ENCODE measurements around the gene SAMD1.

SAMD1 gene

DNA sequence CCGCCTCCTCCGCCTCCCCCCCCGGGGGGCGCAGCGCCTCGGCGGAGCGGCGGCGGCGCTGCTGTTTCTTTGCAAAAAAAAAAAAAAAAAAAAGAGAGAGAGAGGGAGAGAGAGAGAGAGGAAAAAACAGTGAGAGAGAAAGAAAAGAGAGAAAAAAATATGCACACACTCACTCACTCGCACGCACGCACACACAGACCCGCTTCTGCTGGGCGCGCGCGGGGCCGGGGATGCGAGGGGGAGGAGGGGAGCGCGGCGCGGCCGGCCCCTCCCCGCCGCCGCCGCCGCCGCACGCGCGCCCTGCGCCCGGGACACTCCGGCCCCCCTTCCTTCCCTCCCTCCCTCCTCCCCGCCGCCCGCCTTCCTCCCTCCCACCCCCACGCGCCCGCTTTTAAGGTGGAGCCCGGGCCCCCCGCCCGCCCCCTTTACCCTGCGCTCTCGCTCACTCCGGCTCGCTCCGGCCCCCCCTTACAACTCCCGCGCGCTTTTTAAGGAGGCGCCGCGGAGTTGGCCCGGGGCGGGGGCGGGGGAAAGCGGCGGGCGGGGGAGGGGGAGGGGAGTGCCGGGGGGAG lies at the start of gene SAMD1:
SAMD1 (minus strand) TSS at position 243 of the 572 bp plus-strand sequence.
- peak; percentile 85 for DNase-seq

DNA sequence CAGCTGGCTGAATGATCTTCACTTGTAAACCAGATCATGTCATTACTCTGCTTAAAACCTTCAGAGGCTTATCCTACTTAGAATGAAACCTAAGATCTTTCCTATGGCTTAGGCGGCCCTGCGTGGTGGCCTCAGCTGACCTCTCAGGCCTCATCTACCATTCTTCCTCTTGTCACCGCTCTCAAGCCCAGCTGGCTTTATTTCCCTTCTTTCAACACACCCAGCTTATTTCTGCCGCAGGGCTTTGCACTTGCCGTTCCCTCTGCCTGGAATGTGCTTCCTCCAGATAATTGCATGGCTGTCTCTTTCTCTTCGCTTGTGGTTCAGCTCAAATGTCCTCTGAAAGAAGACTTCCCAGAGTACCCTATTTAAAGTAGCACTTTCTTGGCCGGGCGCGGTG lies 49.4 kb upstream of the SAMD1 start:
- no peak for DNase-seq

DNA sequence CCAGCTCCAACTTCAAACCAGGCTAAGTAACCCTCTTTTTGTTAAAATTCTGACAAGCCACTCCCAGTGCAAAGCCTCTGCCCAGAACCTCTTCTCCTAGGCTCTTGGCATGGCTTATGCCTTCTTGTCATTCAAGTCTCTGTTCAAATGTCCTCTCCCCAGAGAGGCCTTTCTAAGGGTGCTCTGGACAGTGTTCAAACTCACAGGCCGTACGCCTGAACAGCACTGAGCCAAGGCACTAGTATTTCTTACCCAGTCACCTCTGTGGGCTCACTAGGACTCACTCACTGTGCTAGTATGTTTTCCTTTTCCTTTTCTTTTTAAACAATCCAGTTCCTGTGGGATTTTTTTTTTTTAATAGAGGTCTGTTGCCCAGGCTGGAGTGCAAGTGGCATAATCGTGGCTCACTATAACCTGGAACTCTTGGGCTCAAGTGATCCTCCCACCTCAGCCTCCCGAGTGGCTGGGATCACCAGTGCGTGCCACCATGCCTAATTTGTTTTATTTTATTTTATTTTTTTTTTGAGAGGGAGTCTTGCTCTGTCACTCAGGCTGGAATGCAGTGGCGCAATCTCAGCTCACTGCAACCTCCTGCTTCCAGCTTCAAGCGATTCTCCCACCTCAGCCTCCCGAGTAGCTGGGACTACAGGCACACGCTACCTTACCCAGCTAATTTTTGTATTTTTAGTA lies 48.2 kb upstream of the SAMD1 start:
- DNase-seq = peak; percentile 27

DNA sequence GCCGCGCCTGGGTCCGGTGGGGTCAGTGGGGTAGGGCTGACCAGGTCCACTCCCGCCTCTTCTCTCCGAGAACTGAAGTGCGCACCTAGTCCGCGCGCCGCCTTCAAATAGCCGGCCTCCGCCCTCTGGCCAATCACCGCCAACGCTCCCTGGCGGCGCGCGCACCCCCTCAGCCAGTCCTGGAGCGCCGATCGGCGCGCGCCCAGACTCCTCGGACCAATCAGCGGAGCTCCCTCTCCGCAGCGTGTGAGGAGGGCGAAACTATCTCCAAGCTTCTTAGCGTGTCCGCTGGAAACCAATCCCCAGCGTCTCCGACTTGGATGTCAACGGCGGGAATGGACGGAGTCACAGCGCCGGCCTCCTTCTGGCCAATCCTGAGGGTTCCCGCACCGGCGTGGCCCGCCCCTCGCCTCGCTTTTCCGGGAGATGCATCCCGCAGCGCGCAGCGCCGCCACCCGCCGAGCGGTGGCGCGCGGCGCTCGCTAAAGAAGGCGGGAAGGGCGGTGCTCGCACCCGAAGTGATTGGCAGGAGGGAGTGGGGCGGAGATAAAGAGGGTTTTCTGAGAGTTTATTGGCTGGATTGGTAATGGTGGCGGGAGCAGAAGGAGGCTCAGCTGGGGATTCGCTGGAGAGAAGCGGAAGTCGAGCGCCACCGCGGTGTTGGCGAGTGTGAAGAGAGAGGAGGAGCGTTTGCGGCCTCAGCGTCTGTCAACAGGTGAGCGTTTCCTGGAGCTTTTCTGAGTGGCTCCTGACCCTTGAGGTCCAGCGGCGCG lies 46.1 kb upstream of the SAMD1 start, which contains the start of gene ASF1B:
ASF1B (minus strand) TSS at position 81 of the 773 bp plus-strand sequence. CDS start 133 bp downstream, outside the sequence.
- DNase-seq = peak; percentile 99

DNA sequence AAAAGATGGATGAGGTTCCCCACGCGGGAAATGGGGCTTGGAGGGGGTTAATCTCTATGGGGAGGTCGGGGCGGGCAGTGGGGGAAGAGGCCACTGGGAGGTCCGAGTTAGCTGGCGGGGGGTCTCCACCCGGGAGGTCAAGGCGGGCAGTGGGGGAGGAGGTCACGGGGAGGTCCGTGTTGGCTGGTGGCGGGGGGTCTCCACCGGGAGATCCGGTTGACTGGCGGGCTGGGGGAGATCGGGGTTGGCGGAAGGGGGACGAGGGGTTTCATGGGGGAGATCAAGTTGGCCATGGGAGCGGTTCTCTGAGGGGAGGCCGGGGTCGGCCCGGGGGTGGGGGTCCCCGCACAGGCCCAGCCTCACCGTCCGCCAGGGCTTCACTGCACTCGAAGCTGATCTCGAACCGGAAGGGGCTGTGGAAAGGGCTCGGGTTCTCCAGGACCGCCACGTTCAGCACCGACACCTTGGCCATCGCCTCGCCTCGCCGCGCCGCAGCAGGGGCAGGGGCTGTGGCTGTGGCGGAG lies 45.5 kb upstream of the SAMD1 start:
- no peak for DNase-seq

DNA sequence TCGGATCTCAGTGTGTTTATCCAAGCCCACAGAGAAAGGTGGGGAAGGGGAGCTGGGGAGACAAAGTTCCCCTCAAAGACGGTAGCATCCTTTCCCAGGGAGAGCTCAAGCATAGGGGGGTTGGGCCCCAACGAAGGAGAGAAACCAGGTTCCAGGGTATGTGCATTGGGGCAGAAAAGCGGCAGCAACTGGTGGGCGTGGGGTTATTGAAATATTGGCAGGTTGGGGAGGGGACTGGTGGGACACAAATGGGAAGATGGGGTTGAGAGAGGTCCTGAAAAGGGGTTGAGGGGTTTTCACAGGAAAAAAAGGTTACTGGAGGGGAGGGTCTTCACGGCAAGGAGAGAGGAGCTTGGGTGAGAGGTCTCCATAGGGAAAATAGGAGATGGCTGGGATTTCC lies 44.8 kb upstream of the SAMD1 start:
- no peak for DNase-seq

DNA sequence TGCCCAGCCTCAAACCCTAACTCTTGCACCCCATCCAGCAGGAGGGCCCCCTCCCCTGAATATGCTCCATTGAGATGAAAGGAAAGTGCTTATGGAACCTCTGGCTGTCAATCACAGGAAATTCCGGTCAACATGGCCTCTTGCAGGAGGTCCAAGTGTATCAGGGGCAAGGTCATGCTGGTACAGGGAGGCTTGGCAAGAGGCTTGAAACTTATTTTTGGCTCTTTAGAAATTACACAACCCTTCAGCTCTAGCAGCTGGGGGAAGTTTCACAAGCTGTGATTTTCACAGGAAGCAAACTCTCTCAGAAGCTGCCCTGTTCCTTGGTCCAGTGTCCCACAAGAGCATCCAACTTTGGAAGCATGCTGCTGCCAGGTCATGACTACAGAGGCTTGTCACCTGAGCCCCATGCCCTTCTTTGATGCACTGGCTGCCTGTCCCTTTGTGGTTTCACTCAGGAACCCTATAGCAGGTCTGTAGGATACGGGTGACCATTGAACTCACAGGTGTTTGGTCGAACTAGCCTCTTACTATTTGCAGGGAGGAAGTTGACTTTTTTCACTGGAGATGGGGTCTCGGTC lies 37.5 kb upstream of the SAMD1 start:
- DNase-seq = peak; percentile 29

DNA sequence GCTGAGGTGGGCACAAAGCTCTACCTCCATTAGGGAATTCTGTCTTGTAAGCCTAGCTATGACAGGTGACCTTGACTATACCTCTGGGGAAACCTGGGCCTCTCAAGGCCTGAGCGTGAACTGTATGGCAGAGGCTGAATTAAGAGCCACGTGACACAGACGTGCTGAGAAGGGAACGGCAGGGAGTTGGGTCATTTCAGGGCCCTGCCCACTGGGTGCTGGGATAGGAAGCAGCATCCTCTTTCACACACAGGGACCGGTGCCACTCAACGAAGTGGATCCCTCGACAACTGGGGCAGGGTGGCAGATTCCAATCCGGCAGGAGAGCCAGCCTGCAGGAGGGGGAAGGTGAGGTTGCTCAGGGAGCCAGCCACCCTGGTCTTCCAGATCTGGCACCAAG lies 36.6 kb upstream of the SAMD1 start:
- no peak for DNase-seq

DNA sequence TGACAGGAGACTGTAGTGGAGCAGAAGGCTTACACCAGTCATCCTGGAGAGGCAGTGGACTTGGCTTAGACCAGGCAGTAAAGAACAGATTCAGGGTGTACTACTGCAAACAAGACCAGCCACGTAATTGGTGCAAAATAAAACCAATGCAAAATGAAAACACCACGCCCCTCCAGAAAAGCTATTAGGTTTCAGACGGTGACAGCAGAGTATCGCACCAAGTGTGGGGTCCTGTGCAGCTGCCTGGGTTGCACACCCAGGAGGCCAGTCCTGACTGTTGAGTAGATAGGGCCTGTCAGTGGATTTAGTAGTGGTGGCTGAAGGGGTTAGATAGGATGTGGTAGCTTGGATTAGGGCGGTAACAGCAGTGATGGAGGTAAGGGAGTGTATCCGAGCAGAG lies 32.4 kb upstream of the SAMD1 start:
- DNase-seq = no peak

DNA sequence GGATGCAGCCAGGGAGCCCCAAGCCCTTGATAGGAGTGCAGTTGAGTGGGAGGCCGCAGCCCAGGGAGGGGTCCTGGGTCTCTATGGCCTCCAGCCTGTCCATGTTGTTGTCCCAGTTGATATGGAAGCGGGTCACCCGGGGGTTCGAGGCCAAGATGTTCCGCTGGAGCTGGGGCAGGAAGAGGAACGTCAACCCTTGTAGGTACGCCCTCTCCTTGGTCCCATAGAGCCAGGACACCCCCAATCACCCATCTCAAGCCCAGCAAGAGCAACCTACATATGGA lies 29.9 kb upstream of the SAMD1 start:
- no peak for DNase-seq

DNA sequence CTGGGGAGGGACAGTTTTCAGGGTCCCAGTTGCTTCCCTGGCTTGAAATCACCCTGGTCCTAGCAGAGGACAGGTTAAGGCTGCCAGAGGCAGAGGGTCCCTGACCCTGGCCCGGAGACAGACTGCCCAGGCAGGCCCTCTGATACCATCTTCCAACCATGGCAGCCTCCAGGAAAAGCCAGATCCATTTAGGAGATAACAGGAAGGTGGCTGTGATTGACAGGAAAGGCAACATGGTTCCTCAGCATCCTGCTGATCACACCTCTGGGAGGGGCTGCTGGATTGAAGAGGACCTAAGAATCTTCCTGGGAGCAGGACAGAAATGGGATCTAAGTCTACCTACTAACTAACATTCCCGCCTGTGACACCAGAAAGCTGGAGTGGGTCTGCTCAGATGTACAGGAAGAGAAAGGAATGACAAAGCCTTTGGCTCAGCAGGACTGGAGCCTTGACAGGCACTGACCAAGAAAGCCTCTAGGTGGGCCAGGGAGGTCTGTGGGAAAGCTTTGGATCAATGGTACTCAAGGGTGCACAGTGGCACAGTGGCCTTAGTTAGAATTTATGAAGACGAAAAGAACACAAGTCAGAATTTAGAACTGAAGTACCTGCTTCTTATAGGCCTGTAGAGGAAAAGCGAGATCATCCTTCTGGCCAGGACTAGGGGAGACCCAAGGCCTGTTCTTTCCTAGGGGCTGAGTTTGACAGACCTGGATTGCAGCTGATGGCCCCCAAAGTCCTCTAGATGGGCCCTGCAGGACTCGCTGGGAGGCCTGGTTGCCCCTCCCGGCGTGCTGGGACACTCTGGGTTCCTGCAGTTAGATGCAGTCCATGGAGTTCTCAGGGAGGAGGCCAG lies 29.3 kb upstream of the SAMD1 start:
- DNase-seq = no peak

DNA sequence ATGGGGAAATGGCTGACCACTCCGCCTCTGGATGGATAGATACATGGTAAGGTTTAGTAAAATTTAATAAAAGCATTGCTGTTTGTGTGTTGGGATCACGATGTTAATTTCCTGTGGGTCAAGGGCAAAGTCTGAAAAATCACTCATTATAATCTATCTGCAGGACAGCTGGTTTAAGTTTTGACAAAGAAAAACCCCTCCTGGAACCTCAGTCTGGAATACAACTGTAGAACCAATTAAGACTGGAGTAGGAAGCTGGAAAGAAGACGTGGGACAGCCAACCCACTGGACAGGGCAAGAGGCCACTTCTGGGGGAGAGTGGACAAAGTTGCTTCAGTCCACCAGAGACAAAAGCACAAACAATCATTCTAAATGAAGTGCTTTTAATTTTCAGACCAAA lies 28.6 kb upstream of the SAMD1 start:
- no peak for DNase-seq

DNA sequence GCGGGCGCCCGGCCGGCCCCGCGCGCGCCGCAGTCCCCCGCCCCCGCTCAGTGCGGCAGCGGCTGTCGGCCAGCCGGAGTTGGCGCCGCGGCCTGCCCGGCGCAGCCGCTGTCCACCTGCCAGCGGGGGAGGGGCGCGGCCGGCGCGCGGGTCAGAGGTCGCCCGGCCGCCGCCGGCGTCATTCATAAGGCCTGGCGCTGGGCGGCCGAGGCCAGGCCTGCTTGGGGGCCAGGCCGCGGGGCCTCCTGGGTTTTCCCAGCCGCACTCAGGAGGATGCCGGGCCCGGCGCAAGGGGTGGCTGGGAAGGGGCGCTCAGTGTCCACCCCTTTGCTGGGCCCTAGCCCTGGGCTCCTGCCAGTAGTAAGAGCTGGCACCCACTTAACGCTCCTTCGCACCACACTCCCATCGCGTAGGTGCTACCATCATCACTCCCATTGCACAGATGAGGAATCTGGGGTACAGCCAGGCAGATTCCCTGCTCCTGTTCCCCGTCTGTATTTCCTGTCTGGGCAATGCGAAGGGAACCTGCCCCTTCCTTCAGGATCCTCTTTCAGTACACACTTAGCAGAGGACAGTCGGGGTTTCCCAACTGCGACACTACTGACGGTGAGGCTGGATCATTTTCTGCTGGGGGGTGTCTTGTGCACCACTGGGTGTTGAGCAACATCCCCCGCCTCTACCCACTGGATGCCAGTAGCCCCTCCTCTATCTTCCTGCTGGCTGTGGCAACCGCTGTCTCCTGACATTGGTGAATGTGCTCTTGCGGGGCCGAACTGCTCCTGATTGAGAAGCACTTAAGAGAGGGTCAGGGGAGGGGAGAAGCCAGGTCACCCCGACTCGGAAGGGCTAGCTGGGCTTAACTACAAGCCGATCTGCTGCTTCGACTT lies 27.9 kb upstream of the SAMD1 start:
- peak; percentile 92 for DNase-seq

DNA sequence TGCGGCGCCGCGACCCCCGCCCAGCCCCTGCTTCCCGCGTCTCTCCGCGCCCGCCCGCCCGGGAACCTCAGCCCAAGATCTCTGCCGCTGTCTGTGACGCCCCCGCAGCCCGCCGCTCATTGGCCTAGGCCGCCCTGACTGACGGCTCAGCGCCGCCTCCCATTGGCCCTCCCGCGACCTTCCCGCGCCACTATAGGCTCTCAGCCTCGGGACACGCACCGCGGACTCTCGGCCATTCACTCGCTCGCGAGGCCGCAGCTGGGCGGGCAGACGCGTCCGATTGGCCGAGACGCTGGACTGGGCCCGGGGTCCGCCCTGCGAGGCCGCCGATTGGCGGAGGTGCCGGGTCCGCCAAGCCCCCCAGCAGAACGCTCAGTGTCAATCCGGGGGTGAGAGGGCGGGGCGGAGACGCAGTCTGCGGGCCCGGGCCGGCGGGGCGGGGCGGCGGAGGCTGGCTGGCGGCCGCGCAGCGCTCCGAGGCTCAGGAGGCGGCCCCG lies 27.2 kb upstream of the SAMD1 start, which contains the start of gene PRKACA:
PRKACA (minus strand) TSS at position 95 of the 497 bp plus-strand sequence. CDS start 215 bp downstream, outside the sequence.
- DNase-seq = peak; percentile 99

DNA sequence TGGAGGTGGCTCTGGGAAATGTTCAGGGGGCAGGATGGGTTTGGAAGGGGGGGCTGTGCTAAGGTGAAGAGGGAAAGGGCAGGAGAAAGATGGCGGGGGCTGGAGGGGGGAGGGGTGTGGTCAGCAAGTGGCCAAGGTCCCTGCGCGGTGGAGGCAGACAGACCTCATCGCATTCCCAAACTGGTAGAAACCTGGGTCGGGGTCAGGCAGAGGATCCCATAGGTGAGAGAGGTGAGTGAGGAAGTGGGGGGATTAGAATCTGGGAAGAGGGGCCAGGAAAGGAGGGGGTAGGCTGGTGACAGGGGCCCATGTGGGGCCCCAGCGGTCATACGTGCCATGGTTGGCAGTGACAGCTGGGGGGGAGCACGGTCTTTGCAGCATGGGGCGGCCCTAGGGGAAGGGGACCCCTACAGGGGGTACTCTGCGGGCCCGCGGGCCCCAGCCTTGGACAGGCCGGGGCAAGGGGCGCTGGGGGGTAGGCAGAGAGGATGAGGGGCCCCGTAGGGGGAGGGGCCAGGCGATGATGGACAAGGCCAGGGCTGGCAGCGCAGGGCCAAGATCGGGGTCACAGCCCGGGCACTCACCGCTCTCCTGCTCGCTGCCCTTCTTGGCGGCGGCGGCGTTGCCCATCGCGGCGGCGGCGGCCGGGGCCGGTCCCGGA lies 26.5 kb upstream of the SAMD1 start:
- DNase-seq = no peak

DNA sequence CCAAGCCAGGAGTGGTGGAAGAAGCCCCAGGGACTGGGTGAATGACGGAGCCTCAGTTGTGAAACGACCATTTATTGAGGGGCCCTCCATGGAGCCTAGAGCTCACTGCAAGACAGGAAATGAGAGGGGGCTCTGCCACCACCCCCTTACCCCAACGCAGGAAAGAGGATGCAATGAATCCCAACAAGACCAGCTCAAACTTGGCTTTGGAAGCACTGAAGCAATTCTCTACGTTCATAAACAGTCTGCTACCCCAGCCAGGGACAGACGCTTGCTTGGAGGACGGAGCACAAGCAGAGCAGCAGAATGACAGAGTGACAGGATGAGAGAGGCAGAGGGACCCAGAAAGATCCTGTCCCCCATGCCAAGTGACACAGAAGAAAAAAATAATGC lies 26.0 kb upstream of the SAMD1 start:
- no peak for DNase-seq

DNA sequence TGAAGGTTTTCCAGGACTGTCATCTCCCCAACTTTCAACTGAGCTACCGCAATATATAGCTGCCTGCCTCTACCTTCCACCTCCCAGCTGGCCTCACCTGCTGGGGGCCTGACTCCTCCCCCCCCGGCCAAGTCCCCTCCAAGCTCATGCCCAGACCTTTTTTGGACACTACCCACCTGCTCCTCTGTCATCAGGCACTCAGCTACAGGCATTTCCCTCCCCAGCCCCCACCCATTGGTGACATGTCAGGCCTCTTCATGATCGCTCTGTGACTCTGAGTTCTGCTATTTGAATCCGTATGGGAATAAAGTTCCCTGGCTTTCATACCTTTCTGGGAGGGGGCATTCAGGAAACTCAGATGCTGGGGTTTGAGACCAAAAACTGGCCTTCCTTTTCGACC lies 25.2 kb upstream of the SAMD1 start:
- no peak for DNase-seq

DNA sequence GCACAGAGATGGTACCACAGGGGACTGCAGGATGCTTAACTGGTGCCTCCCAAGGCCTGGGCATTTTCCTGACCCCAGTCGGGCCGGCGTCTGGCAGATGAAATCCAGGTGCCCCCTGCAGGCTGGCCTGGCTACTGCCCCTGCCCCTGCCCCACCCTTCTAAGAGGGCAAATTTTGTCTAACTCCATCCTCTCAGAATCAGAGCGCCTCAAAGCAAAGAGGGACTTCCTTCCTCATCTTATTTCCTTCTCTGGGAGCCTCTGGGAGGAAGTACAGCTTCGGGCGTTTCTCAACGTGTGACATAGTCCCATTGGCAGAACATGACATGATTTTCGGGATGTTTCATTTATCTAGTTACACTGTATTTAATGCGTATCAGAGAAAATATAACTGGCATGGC lies 24.3 kb upstream of the SAMD1 start:
- no peak for DNase-seq

DNA sequence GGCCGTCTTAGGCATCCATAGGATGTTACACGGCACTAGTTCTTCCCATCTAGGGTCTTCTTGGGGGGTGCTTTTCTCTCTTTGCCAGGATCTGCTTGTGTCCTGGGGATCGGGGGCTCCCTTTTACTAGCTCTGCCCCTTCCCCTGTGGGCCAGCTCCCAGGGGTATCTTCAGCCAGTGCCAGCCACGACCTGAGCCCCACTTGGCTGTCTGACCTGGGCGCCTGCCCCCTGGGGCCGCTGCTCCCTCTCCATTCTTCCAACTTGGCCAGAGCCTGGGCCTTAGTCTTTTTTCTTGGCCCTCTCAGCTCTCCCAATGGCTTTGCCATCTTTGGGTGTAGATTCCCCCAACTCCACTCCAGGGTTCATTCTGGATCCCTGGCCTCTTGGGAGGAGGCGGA lies 23.9 kb upstream of the SAMD1 start:
- DNase-seq = no peak

DNA sequence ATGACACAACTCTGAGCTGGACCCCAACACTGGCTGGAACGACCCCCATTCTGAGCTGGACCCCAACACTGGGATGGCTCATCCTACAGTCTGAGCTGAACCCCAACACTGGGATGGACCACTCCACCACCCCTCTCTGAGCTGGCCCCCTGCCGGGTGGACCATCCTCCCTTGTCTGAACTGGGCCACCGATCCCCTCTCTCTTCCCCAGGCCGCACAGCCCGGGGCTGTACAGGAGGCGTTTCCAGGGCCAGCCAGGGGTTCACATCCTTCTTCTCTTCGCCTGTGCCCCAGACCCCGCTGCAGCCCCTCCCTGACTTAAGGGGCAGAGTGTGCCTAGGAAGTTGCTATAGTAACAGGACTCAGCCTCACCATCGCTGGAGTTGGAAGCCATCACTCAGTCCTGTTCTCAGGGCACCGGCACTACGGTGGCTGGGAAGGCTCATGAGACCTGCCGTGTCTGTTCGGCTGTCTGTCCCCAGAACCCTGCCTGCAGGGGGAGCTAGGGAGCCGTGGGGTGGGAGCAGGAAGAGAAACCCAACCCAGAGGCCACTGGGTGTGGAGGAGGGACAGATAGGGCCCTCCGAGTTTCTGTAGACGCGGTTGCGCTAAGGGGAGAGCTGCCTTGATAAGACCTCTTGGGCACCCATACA lies 23.3 kb upstream of the SAMD1 start:
- DNase-seq = no peak
